Activated T-cell treated with anti-CD3 and anti-CD28 coated beads, Interleukin-2, amount 50 U/mL, for 1 hour (primary cell): ENCODE data around the gene MFSD12.

ENCODE experiments used
- DNase-seq: peaks from one replicate; pipeline ENCODE4 v3.0.0-alpha.2; 2020

The MFSD12 gene

GRCh38 chr19:3557461-3558248 lies at the start of gene MFSD12:
Gene MFSD12 (minus strand): TSS chr19:3557586. CDS start chr19:3557403, 183 bp downstream.
- peak; percentile 94 for DNase-seq

GRCh38 chr19:3606690-3607289 lies 49.4 kb upstream of the MFSD12 start, which contains the start of gene TBXA2R:
Gene TBXA2R (minus strand): TSS chr19:3606875. CDS start chr19:3600634, 6,241 bp downstream.
- DNase-seq = peak; percentile 69

GRCh38 chr19:3606174-3606689 lies 48.8 kb upstream of the MFSD12 start:
- peak; percentile 46 for DNase-seq

GRCh38 chr19:3605770-3606169 lies 48.4 kb upstream of the MFSD12 start:
- no peak for DNase-seq

- no peak for DNase-seq
These were observed 48.0 kb upstream of the MFSD12 start for GRCh38 chr19:3605361-3605760.

GRCh38 chr19:3604987-3605343 lies 47.6 kb upstream of the MFSD12 start:
- peak; percentile 38 for DNase-seq

- DNase-seq = no peak
These were observed 47.0 kb upstream of the MFSD12 start for GRCh38 chr19:3604227-3604986.

- no peak for DNase-seq
These were observed 45.9 kb upstream of the MFSD12 start for GRCh38 chr19:3603121-3603811.

- no peak for DNase-seq
These were observed 43.6 kb upstream of the MFSD12 start for GRCh38 chr19:3601021-3601420.

- DNase-seq = no peak
These were observed 42.4 kb upstream of the MFSD12 start for GRCh38 chr19:3599776-3600187.

GRCh38 chr19:3595521-3596061 lies 38.2 kb upstream of the MFSD12 start:
- DNase-seq = no peak

- no peak for DNase-seq
These were observed 35.8 kb upstream of the MFSD12 start for GRCh38 chr19:3593156-3593555.

GRCh38 chr19:3591876-3592613 lies 34.7 kb upstream of the MFSD12 start:
- no peak for DNase-seq

- no peak for DNase-seq
These were observed 33.7 kb upstream of the MFSD12 start for GRCh38 chr19:3590991-3591659.

- DNase-seq = no peak
These were observed 32.6 kb upstream of the MFSD12 start for GRCh38 chr19:3589949-3590348.

GRCh38 chr19:3589439-3589838 lies 32.1 kb upstream of the MFSD12 start:
- DNase-seq = no peak

GRCh38 chr19:3586707-3587346 lies 29.4 kb upstream of the MFSD12 start:
- DNase-seq = no peak

- DNase-seq = peak; percentile 63
These were observed 28.8 kb upstream of the MFSD12 start for GRCh38 chr19:3586127-3586626.

- peak; percentile 36 for DNase-seq
These were observed 28.1 kb upstream of the MFSD12 start, which contains the start of gene GIPC3 for GRCh38 chr19:3585301-3586126. Gene GIPC3 (plus strand): TSS chr19:3585478. CDS start chr19:3585598, 120 bp downstream.
